EL (cell line): ENCODE data around the gene WASHC3.

Experiments used
- DNase-seq: peaks from one replicate; pipeline ENCODE4 v3.0.0-alpha.2; 2016

WASHC3 gene

DNA sequence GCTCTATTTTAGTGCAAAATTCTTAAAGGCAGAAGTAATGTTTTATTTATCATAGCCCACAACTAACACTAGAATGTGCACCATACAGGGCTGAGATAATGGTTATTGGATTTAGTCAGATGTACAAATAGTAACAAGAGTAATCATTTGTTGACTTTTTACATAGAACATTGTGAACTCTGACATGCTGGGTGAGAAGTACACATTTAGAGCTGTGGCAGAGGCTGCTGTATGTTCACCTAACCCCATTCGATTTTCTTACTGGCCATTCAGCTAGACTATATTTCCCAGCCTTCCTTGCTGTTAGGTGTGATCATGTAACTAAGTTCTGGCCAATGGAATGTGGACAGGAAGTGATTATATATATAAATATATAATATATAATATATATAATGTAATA is 95.3 kb downstream of the WASHC3 start:
- no peak for DNase-seq

DNA sequence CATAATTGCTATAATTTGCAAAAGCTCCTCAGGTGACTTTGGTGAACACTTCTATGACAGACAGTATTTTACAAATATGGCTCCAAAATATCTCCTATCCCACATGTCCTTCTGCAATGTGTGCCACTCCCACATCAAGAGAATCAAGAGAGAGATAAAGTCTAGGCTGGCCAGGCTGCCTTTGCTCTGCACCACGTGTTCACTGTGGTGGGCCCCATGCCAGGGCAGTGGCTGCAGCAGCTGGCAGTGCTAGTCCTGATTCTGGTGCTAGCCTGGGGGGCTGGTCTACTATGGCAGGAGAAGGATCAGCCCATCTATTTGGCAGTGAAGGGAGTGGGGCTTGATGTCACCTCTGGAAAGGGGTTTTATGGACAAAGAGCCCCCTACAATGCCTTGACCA is 98.1 kb downstream of the WASHC3 start:
- DNase-seq, result no peak
